ENCODE results near the gene SLC12A9.
A peak's percentile ranks its signal among the peaks of the same experiment; 100 is the strongest.

Gene SLC12A9

DNA sequence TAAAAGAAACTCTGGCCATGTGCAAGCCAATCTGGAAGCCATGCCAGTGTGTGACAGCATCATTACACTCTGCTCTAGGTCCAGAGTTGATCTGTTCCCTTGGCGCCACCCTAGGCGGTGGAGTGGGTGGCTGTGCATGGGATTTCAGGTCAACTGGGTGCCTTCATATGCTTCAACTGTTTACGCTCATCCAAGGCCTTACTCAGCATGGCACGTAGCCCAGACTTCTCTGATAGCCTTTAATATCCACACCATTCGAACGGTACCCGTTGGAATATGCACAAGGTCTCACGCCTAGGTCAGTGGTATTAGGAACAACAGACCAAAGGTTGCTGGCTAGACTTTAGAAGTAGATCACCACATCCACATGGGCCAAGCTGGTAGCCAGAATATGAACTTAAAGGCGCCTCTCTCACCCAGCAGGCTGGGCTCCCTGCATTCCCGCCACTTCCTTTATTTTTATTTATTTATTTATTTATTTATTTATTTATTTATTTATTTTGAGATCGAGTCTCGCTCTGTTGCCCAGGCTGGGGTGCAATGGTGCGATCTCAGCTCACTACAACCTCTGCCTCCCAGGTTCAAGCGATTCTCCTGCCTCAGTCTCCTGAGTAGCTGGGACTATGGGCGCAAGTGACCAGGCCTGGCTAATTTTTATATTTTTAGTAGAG lies 61.8 kb downstream of the SLC12A9 start (continued):
- TF ChIP-seq HOXA7 (CRISPR knock-in tag; IDR thresholded peaks at IDR 0.05; ENCODE audit: borderline replicate concordance) (no peak), ZNF623 (tag by site-specific recombination; IDR thresholded peaks at IDR 0.05) (peak; percentile 77), REPIN1 (tag by site-specific recombination; IDR thresholded peaks at IDR 0.05; ENCODE audit: low read depth) (no peak), ZNF155 (tag by site-specific recombination; IDR thresholded peaks at IDR 0.05) (no peak), ZBTB49 (tag by site-specific recombination; IDR thresholded peaks at IDR 0.05; ENCODE audit: low read depth) (no peak), ZNF654 (tag by site-specific recombination; IDR thresholded peaks at IDR 0.05; ENCODE audit: low read depth) (peak; percentile 45), ZNF776 (tag by site-specific recombination; IDR thresholded peaks at IDR 0.05; ENCODE audit: borderline replicate concordance) (no peak), ZNF626 (tag by site-specific recombination; IDR thresholded peaks at IDR 0.05) (no peak), ZNF121 (tag by site-specific recombination; IDR thresholded peaks at IDR 0.05) (no peak), OVOL3 (tag by site-specific recombination; IDR thresholded peaks at IDR 0.05) (no peak), ZNF140 (tag by site-specific recombination; IDR thresholded peaks at IDR 0.05) (peak; percentile 66; the same call in 1 of the 2 replicates), ZFHX2 (tag by site-specific recombination; conservative IDR thresholded peaks at IDR 0.05) (no peak), KLF8 (tag by site-specific recombination; IDR thresholded peaks at IDR 0.05) (no peak), PRDM4 (tag by site-specific recombination; IDR thresholded peaks at IDR 0.05) (no peak), PRDM2 (tag by site-specific recombination; IDR thresholded peaks at IDR 0.05; ENCODE audit: borderline replicate concordance) (no peak), ZNF248 (tag by site-specific recombination; IDR thresholded peaks at IDR 0.05) (no peak), EGR2 (tag by site-specific recombination; IDR thresholded peaks at IDR 0.05; ENCODE audit: low read depth) (no peak), REST (tag by site-specific recombination; IDR thresholded peaks at IDR 0.05) (peak; percentile 47; the same call in 1 of the 2 replicates), ZNF350 (tag by site-specific recombination; IDR thresholded peaks at IDR 0.05) (no peak), KLF10 (tag by site-specific recombination; IDR thresholded peaks at IDR 0.05) (no peak), ZBTB48 (tag by site-specific recombination; IDR thresholded peaks at IDR 0.05) (no peak)
- TF ChIP-seq, protein P1, sequence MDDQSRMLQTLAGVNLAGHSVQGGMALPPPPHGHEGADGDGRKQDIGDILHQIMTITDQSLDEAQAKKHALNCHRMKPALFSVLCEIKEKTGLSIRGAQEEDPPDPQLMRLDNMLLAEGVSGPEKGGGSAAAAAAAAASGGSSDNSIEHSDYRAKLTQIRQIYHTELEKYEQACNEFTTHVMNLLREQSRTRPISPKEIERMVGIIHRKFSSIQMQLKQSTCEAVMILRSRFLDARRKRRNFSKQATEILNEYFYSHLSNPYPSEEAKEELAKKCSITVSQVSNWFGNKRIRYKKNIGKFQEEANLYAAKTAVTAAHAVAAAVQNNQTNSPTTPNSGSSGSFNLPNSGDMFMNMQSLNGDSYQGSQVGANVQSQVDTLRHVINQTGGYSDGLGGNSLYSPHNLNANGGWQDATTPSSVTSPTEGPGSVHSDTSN (CRISPR knock-in tag; IDR thresholded peaks at IDR 0.05) = no peak
- TF ChIP-seq, protein P2, sequence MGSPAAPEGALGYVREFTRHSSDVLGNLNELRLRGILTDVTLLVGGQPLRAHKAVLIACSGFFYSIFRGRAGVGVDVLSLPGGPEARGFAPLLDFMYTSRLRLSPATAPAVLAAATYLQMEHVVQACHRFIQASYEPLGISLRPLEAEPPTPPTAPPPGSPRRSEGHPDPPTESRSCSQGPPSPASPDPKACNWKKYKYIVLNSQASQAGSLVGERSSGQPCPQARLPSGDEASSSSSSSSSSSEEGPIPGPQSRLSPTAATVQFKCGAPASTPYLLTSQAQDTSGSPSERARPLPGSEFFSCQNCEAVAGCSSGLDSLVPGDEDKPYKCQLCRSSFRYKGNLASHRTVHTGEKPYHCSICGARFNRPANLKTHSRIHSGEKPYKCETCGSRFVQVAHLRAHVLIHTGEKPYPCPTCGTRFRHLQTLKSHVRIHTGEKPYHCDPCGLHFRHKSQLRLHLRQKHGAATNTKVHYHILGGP (tag by site-specific recombination; IDR thresholded peaks at IDR 0.05) = no peak
